Measurements from ENCODE around the gene KRTAP4-16.

GRCh38 chr17:41101586-41102259, at the start of gene KRTAP4-16:
- TF ChIP-seq CTCF (IDR thresholded peaks at IDR 0.05; ENCODE audit: low read depth, low read length), result no peak
- no peak for TF ChIP-seq MAX (IDR thresholded peaks at IDR 0.05; ENCODE audit: low read depth, low read length)
- no peak for TF ChIP-seq MYC (IDR thresholded peaks at IDR 0.05; ENCODE audit: low read depth, low read length)
- TF ChIP-seq POLR2A (IDR thresholded peaks at IDR 0.05; ENCODE audit: extremely low read depth, insufficient read length), result no peak
